Activated gamma-delta T cell (primary cell): Measurements from ENCODE around the gene RARS2.
A peak's percentile ranks its signal among the peaks of the same experiment; 100 is the strongest.
"Not testable (repeated sequence)": the region's sequence is repeated elsewhere in the genome, so short reads cannot be mapped to it uniquely, and the experiment has no call there.

Experiments used
- DNase-seq: peaks from one replicate; lab custom pipeline; 2025; lab: John Stamatoyannopoulos, UW
- total RNA-seq, 2 donors: gene quantifications; one replicate each; lab custom pipeline; 2026; lab: John Stamatoyannopoulos, UW

The RARS2 gene, protein sequence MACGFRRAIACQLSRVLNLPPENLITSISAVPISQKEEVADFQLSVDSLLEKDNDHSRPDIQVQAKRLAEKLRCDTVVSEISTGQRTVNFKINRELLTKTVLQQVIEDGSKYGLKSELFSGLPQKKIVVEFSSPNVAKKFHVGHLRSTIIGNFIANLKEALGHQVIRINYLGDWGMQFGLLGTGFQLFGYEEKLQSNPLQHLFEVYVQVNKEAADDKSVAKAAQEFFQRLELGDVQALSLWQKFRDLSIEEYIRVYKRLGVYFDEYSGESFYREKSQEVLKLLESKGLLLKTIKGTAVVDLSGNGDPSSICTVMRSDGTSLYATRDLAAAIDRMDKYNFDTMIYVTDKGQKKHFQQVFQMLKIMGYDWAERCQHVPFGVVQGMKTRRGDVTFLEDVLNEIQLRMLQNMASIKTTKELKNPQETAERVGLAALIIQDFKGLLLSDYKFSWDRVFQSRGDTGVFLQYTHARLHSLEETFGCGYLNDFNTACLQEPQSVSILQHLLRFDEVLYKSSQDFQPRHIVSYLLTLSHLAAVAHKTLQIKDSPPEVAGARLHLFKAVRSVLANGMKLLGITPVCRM
- total RNA-seq = 86.7 to 99.3 reads per million in 2 donors

DNA sequence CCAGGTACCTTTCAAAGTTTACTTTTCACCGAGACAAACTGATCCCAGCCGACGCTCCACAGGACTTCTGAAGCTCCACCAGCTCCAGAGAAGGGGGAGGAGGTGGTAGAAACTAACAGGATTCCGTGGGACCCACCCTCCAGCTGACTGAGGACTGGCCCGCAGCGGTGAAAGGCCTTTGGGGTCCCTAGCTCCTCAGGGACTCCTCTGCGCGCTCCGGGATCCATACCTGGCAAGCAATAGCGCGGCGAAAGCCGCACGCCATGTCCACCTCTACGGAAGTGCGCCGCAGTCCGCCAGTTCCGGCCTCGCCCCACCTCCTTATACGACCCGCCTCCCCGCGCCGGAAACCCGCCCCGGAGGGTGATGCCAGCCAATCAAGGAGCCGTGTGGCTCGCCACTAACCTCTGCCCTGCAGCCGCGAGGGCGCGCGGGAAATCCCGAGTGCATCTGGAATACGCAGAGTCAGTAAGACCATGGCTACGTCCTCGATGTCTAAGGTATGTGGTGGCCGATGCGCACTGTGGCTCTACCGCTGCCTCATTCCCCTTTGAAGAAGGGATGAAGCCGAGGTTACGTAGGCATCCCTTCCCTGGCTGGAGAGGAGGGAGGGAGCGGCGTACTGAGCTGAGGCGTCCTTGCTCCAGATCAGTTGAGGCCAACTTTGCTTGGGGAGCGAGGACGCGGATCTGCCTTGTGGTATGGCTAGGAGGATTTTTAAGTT lies at the start of gene RARS2, which contains the start of gene ORC3:
TSS of gene RARS2 (minus strand) at position 295 of the 724 bp plus-strand sequence. CDS start at position 265, 30 bp downstream.
TSS of gene ORC3 (plus strand) at position 443 of the 724 bp plus-strand sequence. CDS start at position 477, 34 bp downstream.
- peak; percentile 92 for DNase-seq

DNA sequence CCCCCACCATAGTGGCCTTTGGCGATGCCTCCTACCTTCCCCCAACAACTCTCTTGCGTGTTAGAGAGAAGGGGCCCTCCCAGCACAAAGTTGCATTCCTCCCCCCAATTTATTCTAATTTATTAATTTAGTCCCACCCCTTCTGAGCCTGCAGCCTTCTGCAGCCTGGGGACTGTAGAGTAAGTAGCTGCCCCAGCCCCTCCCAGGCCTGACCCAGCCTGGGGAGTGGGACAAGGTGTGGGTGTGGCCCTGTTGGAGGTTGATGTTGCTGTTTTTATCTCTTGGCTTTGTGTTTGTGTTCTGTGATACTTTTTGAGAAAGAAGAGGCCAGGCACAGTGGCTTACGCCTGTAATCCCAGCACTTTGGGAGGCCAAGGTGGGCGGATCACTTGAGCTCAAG lies 49.6 kb upstream of the RARS2 start:
- no peak for DNase-seq

DNA sequence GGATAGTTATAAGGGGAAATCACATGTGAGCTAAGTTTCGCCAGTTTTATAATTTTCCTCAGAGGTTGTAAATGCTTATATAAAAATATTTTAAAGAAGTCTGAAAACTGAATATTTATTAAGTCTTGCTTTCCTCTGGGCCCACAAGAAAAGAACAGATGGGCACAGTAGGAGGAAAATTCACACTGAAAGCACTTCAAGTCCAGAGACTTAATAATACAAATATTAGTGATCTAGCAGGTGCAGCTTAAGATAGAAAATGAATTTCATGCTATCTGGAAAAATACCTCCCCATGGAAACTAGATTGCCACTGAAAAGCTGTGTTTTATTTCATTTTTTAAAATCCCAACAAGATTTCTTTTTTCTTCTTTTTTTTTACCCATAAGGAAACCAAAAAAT lies 47.3 kb upstream of the RARS2 start:
- DNase-seq = no peak

DNA sequence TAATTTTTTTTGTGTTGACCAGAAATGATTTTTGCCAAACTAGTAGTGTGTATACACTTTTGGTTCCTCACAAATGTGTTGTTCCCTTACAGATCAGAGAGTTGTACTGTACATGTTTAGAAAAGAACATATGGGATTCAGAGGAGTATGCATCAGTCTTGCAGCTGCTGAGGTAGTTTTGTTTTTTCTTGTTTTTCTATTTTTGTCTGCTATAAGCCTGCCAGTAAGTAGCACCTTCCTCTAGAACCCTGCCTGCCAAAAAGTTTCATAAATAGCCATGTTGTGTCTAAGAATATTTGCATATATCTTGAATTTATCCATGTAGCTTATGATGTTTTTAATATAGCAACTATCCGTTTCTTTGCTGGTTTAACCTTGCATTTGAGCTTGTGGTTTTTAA lies 46.5 kb upstream of the RARS2 start:
- DNase-seq = no peak

DNA sequence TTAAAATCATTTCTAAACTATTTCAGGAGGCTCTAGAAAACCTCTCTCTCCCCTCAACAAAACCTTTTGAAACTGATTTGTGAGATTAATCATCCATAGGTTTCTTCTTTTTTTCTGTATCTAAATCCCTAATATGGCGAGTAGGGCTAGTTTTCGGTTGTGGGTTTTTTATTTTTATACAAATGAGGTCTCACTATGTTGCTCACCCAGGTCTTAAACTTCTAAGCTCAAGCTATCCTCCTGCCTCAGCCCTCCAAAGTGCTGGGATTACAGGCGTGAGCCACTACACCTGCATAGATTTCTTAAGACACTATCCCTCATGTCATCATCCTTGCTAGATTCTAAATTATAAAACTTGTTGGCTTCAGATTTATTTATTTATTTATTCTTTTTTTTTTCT lies 44.1 kb upstream of the RARS2 start:
- no peak for DNase-seq

DNA sequence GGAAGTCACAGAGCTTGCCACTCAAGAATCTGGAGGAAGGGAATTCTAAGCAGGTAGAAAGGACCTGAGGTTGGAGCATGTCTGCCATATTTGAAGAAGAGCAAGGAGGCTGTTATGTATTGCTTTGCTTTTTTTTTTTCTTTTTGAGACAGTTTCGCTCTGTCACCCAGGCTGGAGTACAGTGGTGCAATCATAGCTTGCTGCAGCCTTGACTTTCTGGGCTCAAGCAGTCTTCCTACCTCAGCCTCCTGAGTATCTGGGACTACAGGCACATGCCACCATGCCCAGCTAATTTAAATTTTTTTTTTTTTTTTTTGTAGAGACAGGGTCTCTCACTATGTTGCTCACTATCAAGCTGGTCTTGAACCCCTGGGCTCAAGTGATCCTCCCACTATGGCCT lies 41.0 kb upstream of the RARS2 start:
- no peak for DNase-seq

DNA sequence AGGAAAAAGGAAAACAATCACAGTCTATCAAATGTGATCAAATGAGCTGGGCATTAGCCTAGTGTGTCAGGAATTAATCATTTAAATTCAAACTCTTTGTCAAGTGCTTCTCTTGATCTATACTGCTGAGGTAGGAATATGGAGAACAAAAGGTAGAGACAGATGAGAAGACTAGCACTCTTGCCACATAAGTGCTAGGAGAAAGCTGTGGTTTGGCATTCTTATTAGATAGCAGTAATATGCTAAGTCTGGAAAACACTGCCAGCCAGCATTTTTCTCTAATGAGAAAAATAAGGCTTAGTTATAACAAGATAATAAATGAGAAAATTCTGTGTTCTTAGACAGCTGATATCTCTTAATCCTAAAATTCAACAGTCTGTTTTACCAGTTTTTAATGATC lies 39.1 kb upstream of the RARS2 start:
- no peak for DNase-seq

DNA sequence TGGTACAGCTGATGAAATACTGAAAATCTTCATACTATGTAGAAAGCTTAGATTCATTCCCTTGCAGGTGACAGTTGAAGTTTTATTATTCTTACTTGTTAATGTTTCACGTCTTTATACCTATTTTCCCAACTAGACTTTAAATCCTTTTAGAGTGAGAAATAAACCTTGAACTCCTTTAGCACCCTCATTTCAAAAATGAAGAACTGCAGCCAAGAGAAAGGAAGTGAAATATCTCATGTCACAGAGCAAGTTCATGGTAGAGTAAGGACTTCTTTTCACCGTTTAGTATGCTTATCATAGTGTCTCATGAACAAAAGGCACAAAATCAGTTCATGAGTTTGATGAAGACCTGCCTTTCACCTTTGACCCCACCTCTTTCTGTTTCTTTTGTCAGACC lies 38.6 kb upstream of the RARS2 start:
- no peak for DNase-seq

DNA sequence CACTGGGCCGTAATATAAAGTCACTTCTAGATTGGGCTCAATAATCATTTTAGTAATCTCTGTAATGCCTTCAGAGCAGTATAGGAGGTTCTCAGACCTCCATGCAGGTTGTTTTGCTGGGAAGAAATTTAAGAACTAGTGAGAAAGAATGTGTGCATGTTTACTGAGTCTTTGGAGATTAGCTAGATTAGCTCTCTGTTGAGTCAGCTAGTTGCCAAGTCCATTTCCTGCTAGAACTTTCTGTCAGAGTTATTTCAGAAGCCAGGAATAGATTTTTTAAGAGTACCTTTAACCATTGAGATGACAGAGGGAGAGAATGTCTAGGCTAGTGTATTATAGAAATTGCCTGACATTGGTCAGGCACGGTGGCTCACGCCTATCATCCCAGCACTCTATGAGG lies 33.5 kb upstream of the RARS2 start:
- DNase-seq = no peak

DNA sequence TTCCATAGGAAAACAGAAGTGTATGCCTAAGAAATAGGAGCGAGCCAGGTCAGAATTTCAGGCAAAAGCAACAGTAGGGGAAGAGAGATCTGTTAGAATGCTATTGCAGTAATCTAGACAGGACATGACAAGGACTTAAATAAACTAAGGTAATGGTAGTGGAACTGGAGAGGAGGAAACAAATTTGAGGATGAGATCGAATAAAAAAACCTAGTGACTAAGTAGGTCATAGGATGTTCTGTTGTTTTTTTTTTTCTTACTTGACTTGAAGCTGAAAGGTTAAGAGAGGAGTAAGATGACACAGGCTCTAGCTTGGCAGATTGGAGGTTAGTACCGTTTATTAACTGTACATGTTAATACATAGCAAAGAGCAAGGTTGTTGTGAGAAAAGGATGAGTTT lies 28.7 kb upstream of the RARS2 start:
- DNase-seq = no peak

DNA sequence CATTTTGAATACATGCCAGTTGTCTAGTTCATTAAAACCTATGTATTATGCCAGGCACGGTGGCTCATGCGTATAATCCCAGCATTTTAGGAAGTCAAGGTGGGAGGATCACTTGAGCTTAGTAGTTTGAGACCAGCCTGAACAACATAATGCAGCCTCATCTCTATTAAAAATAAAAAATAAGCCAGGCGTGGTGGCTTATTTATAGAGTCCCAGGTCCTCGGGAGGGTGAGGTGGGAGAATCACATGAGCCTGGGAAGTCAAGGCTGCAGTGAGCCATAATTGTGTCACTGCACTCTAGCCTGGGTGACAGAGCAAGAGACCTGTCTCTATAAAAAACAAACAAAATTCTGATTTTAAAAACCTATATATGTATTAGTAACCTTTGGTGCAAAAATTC lies 27.6 kb upstream of the RARS2 start:
- DNase-seq = no peak

DNA sequence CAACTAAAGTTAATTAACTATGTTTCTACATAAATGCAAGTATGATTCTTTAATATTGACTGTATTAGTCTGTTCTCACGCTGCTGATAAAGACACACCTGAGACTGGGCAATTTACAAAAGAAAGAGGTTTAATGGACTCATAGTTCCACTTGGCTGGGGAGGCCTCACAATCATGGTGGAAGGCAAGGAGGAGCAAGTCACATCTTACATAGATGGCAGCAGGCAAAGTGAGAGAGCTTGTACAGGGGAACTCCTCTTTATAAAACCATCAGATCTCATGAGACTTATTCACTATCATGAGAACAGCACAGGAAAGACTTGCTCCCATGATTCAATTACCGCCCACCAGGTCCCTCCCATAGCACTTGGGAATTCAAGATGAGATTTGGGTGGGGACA lies 23.2 kb upstream of the RARS2 start:
- not testable (repeated sequence) for DNase-seq

DNA sequence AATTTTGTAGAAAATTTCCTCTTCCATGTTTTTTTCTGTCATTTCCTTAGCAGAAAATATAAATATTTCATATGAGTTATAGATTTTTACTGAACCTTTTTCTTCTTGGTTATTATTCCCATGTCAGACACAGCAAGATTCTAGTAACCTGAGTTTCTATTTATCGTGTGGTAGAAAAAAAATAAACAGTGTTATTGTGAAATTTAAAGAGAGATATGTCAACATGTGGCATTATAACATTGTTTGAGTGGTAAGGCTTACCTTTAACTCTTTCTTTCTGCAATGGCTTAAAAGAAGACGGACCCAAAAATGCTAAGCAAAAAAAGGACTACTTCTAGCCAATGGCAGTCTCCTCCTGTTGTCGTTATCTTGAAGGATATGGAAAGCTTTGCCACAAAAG lies 19.0 kb upstream of the RARS2 start:
- DNase-seq = no peak

DNA sequence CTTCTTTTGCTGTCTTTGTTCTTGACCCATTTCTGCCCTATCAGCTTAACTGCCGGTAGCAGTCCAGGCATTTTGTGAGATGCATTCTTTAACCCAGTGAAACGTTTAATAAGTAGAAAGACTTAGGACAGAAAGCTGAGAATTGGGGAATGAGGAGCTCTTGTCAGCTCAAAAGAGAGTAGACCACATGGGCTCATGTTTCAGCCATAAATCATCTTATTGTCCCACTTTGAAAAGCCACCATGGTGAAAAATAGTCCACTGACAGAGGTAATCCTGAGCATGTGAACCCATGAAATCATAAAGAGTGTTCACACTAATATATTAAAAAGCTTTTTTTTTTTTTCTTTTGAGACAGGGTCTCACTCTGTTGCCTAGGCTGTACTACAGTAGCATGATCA lies 16.4 kb upstream of the RARS2 start:
- no peak for DNase-seq

DNA sequence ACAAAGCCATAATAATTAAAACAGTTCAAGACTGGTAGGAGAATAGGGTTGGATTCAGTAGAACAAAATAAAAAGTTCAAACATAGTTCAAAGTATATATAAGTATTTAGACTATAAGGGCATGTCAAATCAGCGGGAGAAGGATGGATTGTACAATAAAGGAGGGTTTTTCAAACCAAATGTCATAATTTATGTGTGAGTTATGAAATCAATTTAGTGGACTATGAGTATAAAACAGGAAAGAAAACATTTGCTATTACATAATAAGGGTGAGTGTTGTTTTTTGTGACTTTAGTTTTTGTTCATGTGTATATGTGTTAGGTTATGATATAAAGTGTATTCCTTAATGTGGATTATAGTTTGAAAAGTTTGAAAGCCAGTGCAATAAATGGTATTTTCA lies 10.8 kb upstream of the RARS2 start:
- DNase-seq = no peak

DNA sequence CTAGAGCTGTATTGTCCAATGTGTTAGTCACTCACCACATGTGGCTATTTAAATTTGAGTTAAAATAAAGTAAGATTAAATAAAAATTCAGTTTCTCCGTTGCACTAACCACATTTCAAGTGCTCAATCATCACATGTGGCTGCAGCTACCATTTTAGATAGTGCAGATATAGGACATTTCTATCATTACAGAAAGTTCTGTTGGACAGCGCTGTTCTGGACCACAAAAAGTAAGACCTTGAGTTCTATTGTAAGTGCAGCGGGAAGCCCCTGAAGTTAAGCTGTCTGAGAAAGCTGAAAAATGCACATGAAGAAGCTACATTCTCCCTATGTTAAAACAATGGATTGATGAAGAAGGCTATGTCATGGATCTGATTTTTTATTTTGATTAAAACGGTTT lies 1.2 kb upstream of the RARS2 start:
- DNase-seq = no peak

DNA sequence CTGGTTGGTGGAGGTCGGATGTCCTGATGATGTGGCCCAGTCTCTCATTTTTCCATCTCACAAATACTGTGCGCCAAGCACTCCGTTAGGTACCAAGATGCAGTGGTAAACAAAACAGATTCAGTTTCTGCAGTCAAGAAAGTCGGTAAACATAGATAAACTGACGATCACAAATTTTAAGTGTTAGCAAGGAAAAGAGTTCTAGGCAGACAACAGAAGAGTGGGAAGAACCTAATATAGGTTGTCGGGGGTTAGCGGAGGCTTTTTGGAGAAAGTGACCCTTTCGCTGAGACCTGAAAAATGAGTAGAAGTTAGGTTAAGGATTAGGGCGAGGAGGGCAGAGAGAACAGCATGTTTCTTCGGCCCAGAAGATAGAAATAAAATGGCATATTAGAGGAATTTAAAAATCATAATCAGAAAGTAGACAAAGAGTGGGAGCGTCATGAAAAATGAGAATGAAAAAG lies 662 bp upstream of the RARS2 start:
- DNase-seq = no peak

DNA sequence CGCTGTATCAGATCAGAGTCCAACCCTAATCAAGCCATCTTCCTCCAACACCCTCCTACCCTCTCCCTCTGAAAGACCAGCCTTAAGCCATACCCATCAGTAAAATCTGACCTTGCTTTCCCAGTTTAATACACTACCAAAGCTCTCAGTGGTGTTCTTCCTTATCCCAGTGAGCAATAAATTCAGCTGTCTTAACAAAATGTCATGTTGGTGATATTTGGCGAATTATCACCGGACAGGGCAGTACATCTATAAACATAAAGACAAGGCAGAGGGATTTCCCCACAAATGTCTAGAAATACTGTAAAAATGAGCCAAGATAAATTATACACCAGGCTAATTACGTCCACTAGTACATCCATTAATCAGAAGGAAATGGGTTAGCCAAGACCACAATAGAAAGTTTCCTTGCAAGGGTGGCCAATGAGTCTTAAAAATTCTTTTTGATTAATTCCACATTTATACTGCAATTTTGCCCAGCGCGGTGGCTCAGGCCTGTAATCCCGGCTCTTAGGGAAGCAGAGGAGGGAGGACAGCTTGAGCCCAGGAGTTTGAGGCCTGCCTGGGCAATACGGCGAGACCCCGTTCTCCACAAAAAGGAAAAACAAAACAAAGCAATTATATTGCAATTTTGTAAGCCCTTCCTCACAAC lies 905 bp downstream of the RARS2 start:
- no peak for DNase-seq

DNA sequence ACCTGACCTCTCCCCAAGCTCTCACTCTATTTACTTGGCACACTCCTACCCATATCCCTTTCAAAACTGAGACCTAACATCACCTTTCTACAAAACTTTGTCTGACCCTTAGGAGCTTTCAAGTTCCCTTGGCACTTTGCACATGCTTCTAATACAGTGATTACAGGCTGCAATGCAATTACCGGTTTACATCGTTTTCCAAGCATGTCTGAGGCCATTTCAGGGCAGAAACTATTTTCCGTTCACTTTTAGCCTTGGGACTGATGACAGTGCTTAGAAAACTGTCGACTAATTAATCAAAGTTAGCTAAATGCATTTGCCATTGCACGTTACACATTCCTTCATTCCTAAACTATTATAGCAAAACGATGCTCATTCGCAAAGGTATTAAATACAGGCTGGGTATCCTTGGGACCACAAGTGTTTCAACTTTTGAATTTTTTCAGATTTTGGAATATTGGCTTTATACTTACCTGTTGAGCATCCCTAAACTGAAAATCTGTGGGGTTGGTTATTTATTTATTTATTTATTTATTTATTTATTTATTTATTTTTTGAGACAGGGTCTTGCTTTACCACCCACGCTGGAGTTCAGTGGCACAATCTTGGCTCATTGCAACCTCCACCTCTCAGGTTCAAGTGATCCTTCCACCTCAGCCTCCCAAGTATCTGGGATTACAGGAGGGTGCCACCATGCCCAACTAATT lies 3.3 kb downstream of the RARS2 start:
- no peak for DNase-seq

DNA sequence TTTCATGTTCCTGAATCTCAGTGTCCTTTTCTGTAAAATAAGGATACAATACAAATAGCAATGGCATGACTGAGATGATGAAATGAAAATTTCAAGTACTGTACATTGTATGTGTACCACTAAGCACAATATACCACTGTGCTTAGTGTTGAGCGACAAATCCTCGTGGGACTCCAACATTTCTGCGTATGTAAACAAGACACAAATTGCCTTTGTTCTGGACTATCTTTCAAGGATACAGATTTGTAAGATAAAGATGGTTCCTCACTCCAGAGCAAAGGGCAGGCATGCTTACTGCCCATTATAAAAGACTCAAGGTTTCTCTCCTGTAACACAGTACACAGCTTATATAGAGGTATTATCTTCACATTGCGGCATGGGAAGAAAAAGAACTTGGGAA lies 6.0 kb downstream of the RARS2 start:
- no peak for DNase-seq

DNA sequence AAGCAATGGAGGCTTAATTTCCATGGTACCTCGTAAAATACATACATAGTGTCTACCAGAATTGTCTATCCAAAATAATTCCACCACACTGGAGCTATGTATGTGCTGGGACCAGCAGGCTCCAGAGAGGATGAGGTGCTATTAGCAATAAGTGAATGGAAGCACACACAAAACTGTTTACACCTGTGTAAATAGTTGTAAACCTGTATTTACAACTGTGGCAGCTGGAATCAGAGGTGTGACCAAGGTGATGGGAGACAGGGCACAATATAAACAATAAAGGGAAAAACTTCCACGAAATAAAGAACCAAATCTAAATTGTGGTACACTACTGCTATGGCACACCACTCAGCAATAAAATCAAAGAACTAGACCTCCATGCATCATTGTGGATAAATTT lies 14.4 kb downstream of the RARS2 start:
- DNase-seq = no peak
